BJ (cell line): ENCODE data around the gene LRRTM2. TPM values are rescaled to one million over a fixed set of nuclear protein-coding genes. Genes with fewer than 3 reads are reported as not detected.

Experiments used
- CTCF ChIA-PET: fragments of 350-600 bp; formaldehyde crosslinking; extraction: SDS; loops from one replicate; lab custom pipeline; 2021; ENCODE audit warnings: antibody characterized with exemption, inconsistent platforms; lab: Yijun Ruan, JAX
- POLR2A ChIA-PET: fragments of 300-600 bp; sonication (Branson Sonifier 250); formaldehyde crosslinking; extraction: SDS; loops from one replicate; lab custom pipeline; 2021; ENCODE audit warnings: antibody characterized with exemption; lab: Charles Lee
- DNase-seq: peaks from one replicate; pipeline ENCODE4 v3.0.0-alpha.2; 2011; ENCODE audit warnings: low read depth
- H3K27me3 ChIP-seq: 2 replicates; pipeline ENCODE4 v1.6.0; 2011; ENCODE audit warnings: low read length; ENCODE audit not compliant: control insufficient read depth, insufficient read depth
- H3K36me3 ChIP-seq: 2 replicates; pipeline ENCODE4 v1.5.1; 2011; ENCODE audit warnings: low read length; ENCODE audit not compliant: control insufficient read depth, insufficient read depth
- H3K4me3 ChIP-seq: 2 replicates; pipeline ENCODE4 v1.5.1; 2011; ENCODE audit warnings: low read depth, mild to moderate bottlenecking, control low read depth, low read length
- CTCF ChIP-seq: IDR thresholded peaks from 2 replicates; pipeline ENCODE4 v1.5.1; 2011; ENCODE audit warnings: low read depth, mild to moderate bottlenecking, control low read depth, inconsistent platforms, low read length, moderate library complexity; ENCODE audit not compliant: insufficient read depth
- polyA plus RNA-seq: library from polyadenylated mRNA; depleted of rRNA; stranded (reverse); fragments of >200 nt; gene quantifications from 2 replicates; pipeline ENCODE4 v1.2.3, GENCODE V29; 2011

LRRTM2 gene
- polyA plus RNA-seq, 1 experiment = 0.02 TPM

- no peak for DNase-seq
- no peak for TF ChIP-seq CTCF
- CTCF ChIA-PET = no interaction called here
- POLR2A ChIA-PET = no interaction called here
- peaks cover 2% of the 10 kb centered on the region for H3K36me3 ChIP-seq
- H3K27me3 ChIP-seq = no peaks in the 10 kb centered on the region
- H3K4me3 ChIP-seq = no peak overlapping the region
Observed at GRCh38 chr5:138909734-138910133, 34.6 kb upstream of the LRRTM2 start.

- peaks cover 4% of the 10 kb centered on the region for H3K36me3 ChIP-seq
- CTCF ChIA-PET = no interaction called here
- H3K4me3 ChIP-seq = no peak overlapping the region
- DNase-seq = peak; percentile 59
- no peak for TF ChIP-seq CTCF
- no peaks in the 10 kb centered on the region for H3K27me3 ChIP-seq
- POLR2A ChIA-PET = interaction anchor here (1.0 kb wide), 1 partner anchor 96 kb away, joined by 6 read pairs; no protein-coding TSS in a partner anchor
Observed at GRCh38 chr5:138905541-138905940, 30.4 kb upstream of the LRRTM2 start.

GRCh38 chr5:138903130-138903775 lies 28.1 kb upstream of the LRRTM2 start:
- no peak for TF ChIP-seq CTCF
- Histone ChIP-seq H3K36me3 (peaks cover 3% of the 10 kb centered on the region), H3K4me3 (no peak overlapping the region), H3K27me3 (no peaks in the 10 kb centered on the region)
- POLR2A ChIA-PET = no interaction called here
- CTCF ChIA-PET = no interaction called here
- DNase-seq = no peak

- ChIA-PET POLR2A (no interaction called here), CTCF (no interaction called here)
- Histone ChIP-seq H3K4me3 (no peak overlapping the region), H3K27me3 (no peaks in the 10 kb centered on the region), H3K36me3 (peaks cover 4% of the 10 kb centered on the region)
- DNase-seq = no peak
- no peak for TF ChIP-seq CTCF
Observed at GRCh38 chr5:138901716-138902115, 26.6 kb upstream of the LRRTM2 start.

GRCh38 chr5:138900281-138900965 lies 25.3 kb upstream of the LRRTM2 start:
- POLR2A ChIA-PET = no interaction called here
- DNase-seq = no peak
- TF ChIP-seq CTCF = no peak
- H3K36me3 ChIP-seq = peaks cover 4% of the 10 kb centered on the region
- no peak overlapping the region for H3K4me3 ChIP-seq
- no peaks in the 10 kb centered on the region for H3K27me3 ChIP-seq
- CTCF ChIA-PET = interaction anchor here (0.6 kb wide), 1 partner anchor 23 kb away, joined by 3 read pairs; no protein-coding TSS in a partner anchor
